SIG-M5 (cell line): ENCODE results near the gene COX19.

ENCODE experiments used
- DNase-seq: peaks from one replicate; lab custom pipeline; 2025; lab: John Stamatoyannopoulos, UW

Gene COX19

GRCh38 chr7:991729-992656 lies 16.6 kb upstream of the COX19 start:
- no peak for DNase-seq

DNA sequence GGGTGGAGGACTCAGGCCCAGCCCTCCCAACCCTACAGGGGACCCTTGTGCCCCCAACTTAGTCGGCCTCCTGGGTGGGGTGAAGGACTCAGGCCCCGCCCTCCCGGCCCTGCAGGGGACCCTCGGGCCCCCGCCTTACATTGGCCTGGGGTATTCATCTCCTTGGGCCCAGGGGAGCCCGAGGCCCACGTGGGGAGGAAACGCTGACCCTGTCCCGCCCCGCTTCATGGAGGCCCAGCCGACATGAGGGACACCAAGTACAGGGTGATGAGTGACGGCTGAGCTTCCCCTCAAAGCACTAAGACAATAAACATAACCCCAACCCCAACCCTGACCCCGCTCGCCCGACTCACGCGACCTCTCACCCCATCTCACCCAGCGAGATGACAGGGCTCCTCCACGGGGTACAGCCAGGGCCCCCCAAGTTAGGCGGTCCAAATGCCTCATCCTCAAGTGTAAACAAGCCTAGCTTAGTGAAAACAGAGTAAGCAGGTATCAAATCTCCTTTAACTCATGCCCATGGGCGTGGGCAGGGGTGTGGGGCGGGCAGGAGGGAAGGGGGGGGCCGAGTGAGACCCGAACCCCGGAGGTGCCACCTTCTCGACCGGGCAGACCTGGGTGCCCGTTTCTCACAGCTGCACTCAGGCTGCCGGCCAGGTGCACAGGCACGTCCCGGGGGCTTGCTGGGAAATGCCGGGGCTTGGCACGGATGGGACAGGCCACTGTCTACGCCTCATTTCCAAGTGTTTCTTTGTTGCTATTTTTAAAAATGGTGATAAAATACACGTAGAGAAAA lies 15.8 kb upstream of the COX19 start:
- DNase-seq, result no peak

DNA sequence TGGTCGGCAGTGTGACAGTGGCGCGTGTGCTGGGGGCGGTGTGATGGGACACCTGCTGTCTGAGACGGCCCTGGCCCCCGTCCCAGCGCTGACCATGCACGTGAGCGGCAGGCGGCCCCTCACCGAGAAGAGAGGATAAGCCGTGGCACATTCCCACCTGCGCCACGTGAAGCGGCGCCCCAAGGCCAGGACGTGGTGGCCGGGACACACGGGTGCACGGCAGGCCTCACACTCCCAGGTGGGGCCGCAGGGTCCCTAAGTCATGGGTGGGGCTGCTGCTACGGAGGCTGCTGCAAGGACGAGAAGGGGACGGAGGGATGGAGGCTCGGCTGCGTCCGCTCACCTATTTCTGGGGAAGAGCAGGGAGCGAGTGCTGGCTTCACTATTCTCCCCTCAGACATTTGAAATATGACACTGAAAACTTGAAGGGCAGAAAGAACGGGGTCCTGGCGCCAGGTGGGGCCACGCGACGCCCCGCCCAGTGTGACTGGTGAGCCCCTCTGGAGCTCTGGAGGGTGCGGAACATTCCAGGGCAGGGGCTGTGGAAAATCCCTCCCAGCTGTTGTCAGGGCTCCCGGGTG lies 15.1 kb upstream of the COX19 start:
- no peak for DNase-seq

GRCh38 chr7:988963-989529 lies 13.7 kb upstream of the COX19 start:
- DNase-seq, result no peak

DNA sequence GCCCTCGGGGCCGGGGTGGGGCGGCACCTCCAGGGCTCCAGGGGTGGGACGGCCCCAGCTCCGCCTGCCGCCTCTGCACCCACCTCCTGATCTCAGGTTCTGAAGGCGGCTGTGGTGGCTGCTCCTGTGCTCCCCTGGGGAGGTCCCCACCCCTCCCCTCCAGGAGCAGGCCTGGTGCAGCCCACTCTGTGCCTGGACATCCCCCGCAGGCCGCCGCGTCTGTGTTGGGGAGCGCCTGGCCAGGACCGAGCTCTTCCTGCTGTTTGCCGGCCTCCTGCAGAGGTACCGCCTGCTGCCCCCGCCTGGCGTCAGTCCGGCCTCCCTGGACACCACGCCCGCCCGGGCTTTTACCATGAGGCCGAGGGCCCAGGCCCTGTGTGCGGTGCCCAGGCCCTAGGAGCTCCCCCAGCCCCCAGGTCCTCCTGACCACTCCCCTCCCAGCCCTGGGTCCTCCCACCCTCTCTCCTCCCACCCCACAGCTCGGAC lies 13.1 kb upstream of the COX19 start:
- no peak for DNase-seq

GRCh38 chr7:987909-988308 lies 12.6 kb upstream of the COX19 start:
- DNase-seq, result no peak

DNA sequence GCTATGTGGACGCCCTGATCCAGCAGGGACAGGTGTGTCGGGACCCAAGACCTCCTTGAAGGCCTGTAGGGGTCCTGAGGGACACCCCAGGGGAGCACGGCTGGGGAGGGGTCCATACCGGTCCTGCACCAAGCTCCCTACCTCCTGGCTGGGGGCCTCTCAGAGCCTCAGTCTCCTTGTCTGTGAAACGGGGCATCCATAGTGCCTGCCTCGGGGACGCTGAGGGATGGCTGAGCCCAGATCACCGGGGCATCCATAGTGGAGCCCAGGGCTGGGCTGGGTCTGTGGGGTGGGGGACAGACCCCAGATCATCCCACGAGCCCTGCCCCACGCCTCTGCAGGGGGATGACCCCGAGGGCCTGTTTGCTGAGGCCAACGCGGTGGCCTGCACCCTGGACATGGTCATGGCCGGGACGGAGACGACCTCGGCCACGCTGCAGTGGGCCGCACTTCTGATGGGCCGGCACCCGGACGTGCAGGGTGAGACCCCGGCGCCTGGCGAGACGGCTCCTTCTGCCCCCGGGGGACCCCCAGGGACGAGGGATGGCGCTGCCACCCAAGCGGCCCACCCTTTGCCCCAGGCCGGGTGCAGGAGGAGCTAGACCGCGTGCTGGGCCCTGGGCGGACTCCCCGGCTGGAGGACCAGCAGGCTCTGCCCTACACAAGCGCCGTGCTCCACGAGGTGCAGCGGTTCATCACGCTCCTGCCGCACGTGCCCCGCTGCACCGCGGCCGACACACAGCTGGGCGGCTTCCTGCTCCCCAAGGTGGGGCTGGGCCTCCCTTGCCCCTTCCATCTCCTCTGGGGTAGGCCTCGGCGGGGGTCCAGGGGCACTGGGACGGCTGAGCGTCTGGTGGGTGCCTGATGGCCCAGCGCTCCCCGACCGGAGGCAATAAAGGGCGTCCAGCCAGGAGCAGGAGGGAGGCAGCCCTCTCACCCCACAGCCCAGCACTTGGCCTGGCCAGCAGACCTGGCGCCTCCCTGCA lies 11.7 kb upstream of the COX19 start:
- no peak for DNase-seq

- no peak for DNase-seq
Measured at GRCh38 chr7:985915-986741, 10.8 kb upstream of the COX19 start.

GRCh38 chr7:985127-985416 lies 9.7 kb upstream of the COX19 start:
- no peak for DNase-seq

- no peak for DNase-seq
Measured at GRCh38 chr7:984361-985126, 9.2 kb upstream of the COX19 start.

- DNase-seq, result no peak
Measured at GRCh38 chr7:983616-984071, 8.3 kb upstream of the COX19 start.

GRCh38 chr7:983004-983615 lies 7.8 kb upstream of the COX19 start, which contains the start of gene CYP2W1:
CYP2W1 (plus strand) TSS chr7:983181; CDS start chr7:983212, 31 bp downstream.
- DNase-seq, result no peak

GRCh38 chr7:982511-983003 lies 7.2 kb upstream of the COX19 start:
- no peak for DNase-seq

DNA sequence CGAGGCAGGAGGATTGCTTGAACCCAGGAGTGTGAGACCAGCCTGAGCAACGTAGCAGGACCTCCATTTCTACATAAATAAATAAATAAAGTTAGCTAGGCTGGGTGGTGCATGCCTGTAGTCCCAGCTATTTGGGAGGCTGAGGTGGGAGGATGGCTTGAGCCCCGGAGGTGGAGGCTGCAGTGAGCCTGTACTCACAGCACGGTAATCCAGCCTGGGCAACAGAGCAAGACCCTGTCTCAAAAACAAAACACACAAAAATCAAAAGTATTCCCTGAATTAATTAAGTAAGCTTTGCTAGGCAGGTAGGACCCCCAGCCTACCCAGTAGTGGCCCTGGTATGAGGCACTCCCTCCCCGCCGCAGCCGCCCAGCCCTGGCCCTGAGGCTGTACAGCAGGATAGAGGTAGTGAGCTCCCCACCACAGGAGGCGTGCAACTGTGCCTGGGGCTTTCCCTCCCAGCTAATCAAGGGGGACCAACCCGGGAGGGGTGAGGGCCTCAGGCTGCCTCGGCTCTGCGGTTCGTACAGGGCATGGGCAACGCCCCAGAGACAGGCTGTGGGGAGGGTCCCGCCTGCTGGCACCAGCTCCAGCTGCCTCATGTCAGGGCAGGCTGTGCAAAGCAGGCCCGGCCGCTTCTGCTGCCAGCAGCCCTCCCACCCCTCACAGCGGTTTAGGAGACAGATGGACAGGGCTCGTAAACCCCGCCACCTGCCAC lies 6.6 kb upstream of the COX19 start:
- no peak for DNase-seq

- DNase-seq, result no peak
Measured at GRCh38 chr7:979886-980571, 4.7 kb upstream of the COX19 start.

GRCh38 chr7:979151-979550 lies 3.8 kb upstream of the COX19 start:
- DNase-seq, result no peak

GRCh38 chr7:978416-979091 lies 3.2 kb upstream of the COX19 start:
- DNase-seq, result no peak
